Activated CD8-positive, alpha-beta T cell treated with anti-CD3 and anti-CD28 coated beads, Interleukin-2, amount 10 ng/mL, durations not matched to agents 7 days and 5 days (primary cell): ENCODE results near the gene ICA1L. TPM values are rescaled to one million over a fixed set of nuclear protein-coding genes. Genes with fewer than 3 reads are reported as not detected.
"Not testable (repeated sequence)": the region's sequence is repeated elsewhere in the genome, so short reads cannot be mapped to it uniquely, and the experiment has no call there.

Source experiments
- ATAC-seq: fragments of 150-1000 bp; cut with Tn5 transposase; one replicate; pipeline ENCODE4 v1.10.0; 2021; ENCODE audit warnings: moderate library complexity
- CTCF ChIA-PET: fragments of 350-600 bp; sonication (Branson Sonifier 250); formaldehyde crosslinking; loops from one replicate; lab custom pipeline; 2021; ENCODE audit warnings: antibody characterized with exemption; lab: Charles Lee
- POLR2A ChIA-PET: fragments of 350-600 bp; sonication (Branson Sonifier 250); formaldehyde crosslinking; loops from one replicate; lab custom pipeline; 2021; ENCODE audit warnings: antibody characterized with exemption; lab: Charles Lee
- DNase-seq: peaks from one replicate; pipeline ENCODE4 v3.0.0-alpha.2; 2020
- H3K27ac Mint-ChIP-seq: one replicate; pipeline ENCODE4 v1.8.0; 2021; ENCODE audit warnings: mild to moderate bottlenecking, mixed read lengths
- H3K27me3 Mint-ChIP-seq: one replicate; pipeline ENCODE4 v1.8.0; 2021; ENCODE audit warnings: low read depth, mixed read lengths
- H3K36me3 Mint-ChIP-seq: one replicate; pipeline ENCODE4 v1.8.0; 2021; ENCODE audit warnings: low read depth, mixed read lengths
- H3K4me1 Mint-ChIP-seq: one replicate; pipeline ENCODE4 v1.8.0; 2021; ENCODE audit warnings: low read depth, mixed read lengths
- H3K4me3 Mint-ChIP-seq: one replicate; pipeline ENCODE4 v1.8.0; 2021; ENCODE audit warnings: mild to moderate bottlenecking, mixed read lengths
- H3K9me3 Mint-ChIP-seq: one replicate; pipeline ENCODE4 v1.8.0; 2022; ENCODE audit warnings: mixed read lengths; ENCODE audit not compliant: insufficient read depth
- total RNA-seq, 2 experiments: library from RNA; stranded (reverse); gene quantifications; one replicate each; pipeline ENCODE4 v1.2.3, GENCODE V29; 2021

Gene ICA1L
- total RNA-seq, 2 experiments from 2014 or later, result 5.1 TPM

DNA sequence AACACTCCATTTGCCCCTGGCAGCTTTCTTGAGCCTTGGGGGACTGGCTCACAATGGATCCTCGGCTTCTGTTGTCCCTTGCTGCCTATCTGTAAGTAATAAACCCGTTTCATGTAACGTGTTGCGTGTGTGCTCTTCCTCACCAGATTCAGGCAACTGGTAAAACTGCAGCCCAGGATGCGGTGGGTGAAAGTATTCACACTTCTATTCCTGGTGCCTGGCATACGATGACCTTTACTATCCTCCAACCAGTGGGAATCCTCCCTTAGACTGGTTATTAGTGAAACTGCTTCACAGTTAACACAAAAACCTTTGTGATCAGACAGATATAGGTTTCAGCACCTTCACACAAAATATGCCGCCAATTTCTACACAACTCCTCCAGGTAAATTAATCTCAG, 13.6 kb upstream of the ICA1L start:
- H3K36me3 Mint-ChIP-seq, result peaks cover 23% of the 10 kb centered on the region
- CTCF ChIA-PET, result no interaction called here
- no peaks in the 10 kb centered on the region for H3K9me3 Mint-ChIP-seq

DNA sequence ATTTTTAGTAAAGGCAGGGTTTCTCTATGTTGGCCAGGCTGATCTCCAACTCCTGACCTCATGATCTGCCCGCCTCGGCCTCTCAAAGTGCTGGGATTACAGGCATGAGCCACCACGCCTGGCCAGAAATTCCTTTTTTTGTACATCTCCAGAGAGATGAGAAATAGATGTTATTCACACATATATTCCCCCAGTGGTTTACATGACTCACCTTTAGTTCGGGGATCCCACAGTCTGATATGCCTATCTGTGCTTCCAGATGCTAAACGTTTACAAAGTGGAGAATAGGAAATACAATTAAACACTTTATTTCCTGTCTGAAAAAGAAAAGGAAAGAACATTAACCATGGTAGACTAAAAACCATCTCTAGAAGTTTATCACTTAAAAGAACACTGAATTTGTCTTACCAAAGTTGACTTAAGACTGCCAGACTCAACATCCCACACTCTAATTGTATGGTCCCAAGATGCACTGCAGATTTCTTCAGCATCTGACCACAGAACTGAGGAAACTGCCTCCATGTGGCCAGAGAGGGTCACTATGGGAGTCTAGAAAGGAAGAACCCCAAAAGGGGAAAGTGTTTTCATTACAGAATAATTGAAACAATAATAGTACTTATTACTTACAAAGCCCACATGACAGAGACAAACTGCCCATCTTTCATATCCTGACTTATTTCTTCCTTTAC, 12.6 kb upstream of the ICA1L start:
- no peak for ATAC-seq
- ChIA-PET POLR2A (no interaction called here), CTCF (interaction anchor here (0.7 kb wide), 1 partner anchor 16 kb away, joined by 3 read pairs; no protein-coding TSS in a partner anchor)
- DNase-seq, result no peak
- Mint-ChIP-seq H3K9me3 (no peaks in the 10 kb centered on the region), H3K27me3 (no peaks in the 10 kb centered on the region), H3K4me1 (peaks cover 2% of the 10 kb centered on the region), H3K4me3 (no peak overlapping the region), H3K27ac (no peak overlapping the region), H3K36me3 (peaks cover 22% of the 10 kb centered on the region)

More for the DNA sequence above, 13.6 kb upstream of the ICA1L start:
- POLR2A ChIA-PET, result no interaction called here
- Mint-ChIP-seq H3K27ac (no peak overlapping the region), H3K27me3 (no peaks in the 10 kb centered on the region), H3K4me3 (no peak overlapping the region), H3K4me1 (peaks cover 2% of the 10 kb centered on the region)
- ATAC-seq (no peak), DNase-seq (no peak)

DNA sequence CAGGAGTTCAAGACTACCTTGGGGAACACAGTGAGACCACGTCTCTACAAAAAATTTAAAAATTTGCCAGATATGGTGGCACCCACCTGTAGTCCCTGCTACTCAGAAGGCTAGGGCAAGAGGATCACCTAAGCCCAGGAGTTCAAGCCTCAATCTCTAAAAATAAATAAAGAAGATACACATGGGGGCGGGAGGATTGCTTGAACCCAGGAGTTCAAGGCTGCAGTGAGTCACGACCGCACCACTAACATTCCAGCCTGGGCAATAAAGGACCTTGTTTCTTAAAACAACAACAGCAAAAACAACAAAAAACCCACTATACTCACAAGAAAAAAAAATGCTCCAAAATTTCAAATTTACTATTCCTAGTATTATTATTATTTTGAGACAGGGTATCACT, 10.0 kb upstream of the ICA1L start:
- POLR2A ChIA-PET, result no interaction called here
- DNase-seq (no peak), ATAC-seq (no peak)
- no peak overlapping the region for H3K27ac Mint-ChIP-seq
- peaks cover 2% of the 10 kb centered on the region for H3K4me1 Mint-ChIP-seq
- CTCF ChIA-PET, result interaction anchor here (2.2 kb wide), 1 partner anchor 11 kb away, joined by 11 read pairs; the partner anchor contains the start of gene ICA1L
- no peak overlapping the region for H3K4me3 Mint-ChIP-seq
- H3K36me3 Mint-ChIP-seq, result peaks cover 20% of the 10 kb centered on the region
- H3K9me3 Mint-ChIP-seq, result no peaks in the 10 kb centered on the region
- H3K27me3 Mint-ChIP-seq, result no peaks in the 10 kb centered on the region

DNA sequence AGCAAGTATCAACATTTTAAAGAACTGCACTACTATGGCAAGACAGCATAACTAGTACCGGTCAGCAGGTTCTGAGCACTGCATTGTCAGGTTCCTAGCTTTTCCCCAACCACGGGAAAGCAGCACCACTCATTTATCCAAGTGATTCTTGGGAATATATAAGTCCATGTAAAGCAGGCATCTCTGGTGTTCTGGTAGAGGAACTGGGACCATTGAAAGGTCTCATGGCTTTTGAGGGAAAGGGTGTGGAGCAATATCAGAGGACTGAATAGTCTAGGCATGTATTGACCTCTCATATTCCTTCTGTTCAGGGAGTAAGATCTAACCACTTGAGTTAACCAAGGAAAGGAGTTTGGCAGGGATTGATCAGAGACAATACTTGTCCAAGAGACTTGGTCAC, 6.1 kb upstream of the ICA1L start:
- H3K27me3 Mint-ChIP-seq, result peaks cover 1% of the 10 kb centered on the region
- ChIA-PET POLR2A (interaction anchor here (1.4 kb wide), 1 partner anchor 34 kb away, joined by 5 read pairs; the partner anchor contains the start of genes CARF and WDR12), CTCF (no interaction called here)
- no peak overlapping the region for H3K4me3 Mint-ChIP-seq
- peaks cover 10% of the 10 kb centered on the region for H3K36me3 Mint-ChIP-seq
- no peak for DNase-seq
- no peaks in the 10 kb centered on the region for H3K9me3 Mint-ChIP-seq
- no peaks in the 10 kb centered on the region for H3K4me1 Mint-ChIP-seq
- no peak overlapping the region for H3K27ac Mint-ChIP-seq
- no peak for ATAC-seq

DNA sequence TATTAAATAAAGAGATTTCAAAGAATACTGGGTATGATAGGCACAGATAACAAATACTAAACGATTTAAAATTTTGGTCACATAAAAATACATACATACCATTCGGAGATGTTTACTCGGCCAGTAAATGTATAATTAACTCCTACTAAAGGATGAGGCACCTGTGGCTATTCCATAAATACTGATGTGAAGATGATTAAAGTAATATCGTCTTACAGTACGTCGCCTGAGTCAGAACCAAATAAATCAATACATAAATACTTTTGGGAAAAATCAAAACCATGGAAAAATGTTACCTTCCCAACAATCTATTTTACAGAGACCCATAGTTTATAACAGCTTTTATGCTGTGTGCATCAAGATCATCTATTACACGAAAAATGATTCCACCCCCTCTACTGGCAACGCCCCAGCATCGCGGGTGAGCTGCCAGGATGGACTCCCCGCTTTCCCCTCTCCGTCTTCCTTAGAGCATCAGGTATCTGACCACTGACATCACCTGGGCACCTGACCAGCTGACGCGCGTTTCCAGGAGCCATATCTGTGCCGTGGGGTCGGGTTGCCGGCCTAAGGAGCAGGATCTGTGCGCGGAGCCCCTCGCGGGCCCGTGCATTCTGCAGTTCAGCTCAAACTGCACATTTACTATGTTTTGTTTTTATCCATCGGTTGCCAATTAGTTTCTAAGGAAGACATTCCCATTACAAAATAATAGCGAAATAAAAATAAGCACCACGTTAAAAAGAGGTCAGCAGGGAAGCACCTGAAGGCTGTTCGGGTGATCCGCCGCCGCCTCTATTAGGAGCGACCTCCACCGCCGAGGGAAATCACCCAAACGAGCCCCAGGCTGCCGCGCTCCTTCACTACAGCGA, 901 bp downstream of the ICA1L start:
- peak overlapping the region; percentile 90 for H3K4me3 Mint-ChIP-seq
- POLR2A ChIA-PET, result interaction anchor here (0.6 to 1.3 kb wide), 3 partner anchors 233 to 659 kb away, joined by 3 to 6 read pairs (median 4); no protein-coding TSS in a partner anchor
- peak; percentile 79 for DNase-seq
- H3K9me3 Mint-ChIP-seq, result no peaks in the 10 kb centered on the region
- H3K27ac Mint-ChIP-seq, result peak overlapping the region; percentile 82
- CTCF ChIA-PET, result interaction anchor here (0.9 to 5.6 kb wide), 28 partner anchors 10 to 315 kb away, joined by 3 to 57 read pairs (median 4); partner anchors contain the start of genes CARF, FAM117B and WDR12
- ATAC-seq, result peak; percentile 88
- H3K4me1 Mint-ChIP-seq, result peaks cover 12% of the 10 kb centered on the region
- no peaks in the 10 kb centered on the region for H3K36me3 Mint-ChIP-seq
- peaks cover 1% of the 10 kb centered on the region for H3K27me3 Mint-ChIP-seq

DNA sequence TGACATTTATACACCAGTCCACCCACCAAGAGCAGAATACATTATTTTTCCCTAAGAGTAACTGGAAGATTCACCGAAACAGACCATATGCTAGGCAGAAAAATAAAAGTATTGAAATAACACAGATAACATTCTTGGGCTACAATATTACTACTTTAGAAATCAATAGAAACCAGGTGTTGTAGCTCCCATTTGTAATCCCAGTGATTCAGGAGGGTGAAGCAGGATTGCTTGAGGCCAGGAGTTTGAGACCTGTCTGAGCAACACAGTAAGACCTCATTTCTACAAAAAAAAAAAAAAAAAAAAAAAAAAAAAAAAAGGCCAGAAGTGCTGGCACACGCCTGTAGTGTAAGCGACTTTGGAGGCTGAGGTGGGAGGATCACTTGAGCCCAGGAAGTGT, 9.6 kb downstream of the ICA1L start:
- CTCF ChIA-PET, result interaction anchor here (1.8 kb wide), 1 partner anchor 8 kb away, joined by 5 read pairs; no protein-coding TSS in a partner anchor
- no peaks in the 10 kb centered on the region for H3K4me1 Mint-ChIP-seq
- H3K27ac Mint-ChIP-seq, result no peak overlapping the region
- DNase-seq, result no peak
- POLR2A ChIA-PET, result no interaction called here
- no peaks in the 10 kb centered on the region for H3K9me3 Mint-ChIP-seq
- no peaks in the 10 kb centered on the region for H3K27me3 Mint-ChIP-seq
- no peak overlapping the region for H3K4me3 Mint-ChIP-seq
- H3K36me3 Mint-ChIP-seq, result peaks cover 2% of the 10 kb centered on the region
- ATAC-seq, result no peak

DNA sequence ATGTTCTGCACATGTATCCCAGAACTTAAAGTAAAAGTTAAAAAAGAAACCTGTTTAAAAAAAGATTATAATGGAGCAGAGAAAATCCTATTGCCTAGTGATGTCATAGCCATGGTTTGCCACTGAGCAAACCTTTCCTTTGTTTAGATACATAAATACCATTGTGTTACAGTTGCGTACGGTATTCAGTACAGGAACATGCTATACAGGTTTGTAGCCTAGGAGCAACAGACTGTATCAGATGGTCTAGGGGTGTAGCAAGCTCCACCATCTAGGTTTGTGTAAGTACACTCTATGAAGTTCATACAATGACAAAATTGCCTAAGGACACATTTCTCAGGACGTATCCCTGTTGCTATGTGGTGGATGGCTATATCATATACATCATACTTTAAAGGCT, 13.0 kb downstream of the ICA1L start:
- Mint-ChIP-seq H3K9me3 (no peaks in the 10 kb centered on the region), H3K27me3 (no peaks in the 10 kb centered on the region), H3K4me1 (no peaks in the 10 kb centered on the region), H3K27ac (no peak overlapping the region), H3K4me3 (no peak overlapping the region), H3K36me3 (peaks cover 2% of the 10 kb centered on the region)
- ATAC-seq (no peak), DNase-seq (no peak)
- ChIA-PET POLR2A (no interaction called here), CTCF (no interaction called here)

DNA sequence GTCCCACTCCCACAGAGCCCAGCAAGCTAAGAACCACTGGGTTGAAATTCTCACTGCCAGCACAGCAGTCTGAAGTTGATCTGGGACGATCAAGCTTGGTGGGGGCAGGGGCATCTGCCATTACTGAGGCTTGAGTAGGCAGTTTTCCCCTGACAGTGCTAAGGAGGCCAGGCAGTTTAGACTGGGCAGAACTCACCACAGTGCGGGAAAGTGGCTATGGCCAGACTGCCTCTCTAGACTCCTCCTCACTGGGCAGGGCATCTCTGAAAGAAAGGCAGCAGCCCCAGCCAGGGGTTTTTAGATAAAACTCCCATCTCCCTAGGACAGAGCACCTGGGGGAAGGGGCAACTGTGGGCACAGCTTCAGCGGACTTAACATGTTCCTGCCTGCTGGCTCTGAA, 22.2 kb downstream of the ICA1L start:
- ATAC-seq, H3K27ac Mint-ChIP-seq, H3K36me3 Mint-ChIP-seq, CTCF ChIA-PET, H3K4me3 Mint-ChIP-seq, H3K4me1 Mint-ChIP-seq, H3K27me3 Mint-ChIP-seq, DNase-seq, H3K9me3 Mint-ChIP-seq: not testable (repeated sequence)
- POLR2A ChIA-PET, result interaction anchor here (0.6 kb wide), 1 partner anchor 129 kb away, joined by 3 read pairs; no protein-coding TSS in a partner anchor

DNA sequence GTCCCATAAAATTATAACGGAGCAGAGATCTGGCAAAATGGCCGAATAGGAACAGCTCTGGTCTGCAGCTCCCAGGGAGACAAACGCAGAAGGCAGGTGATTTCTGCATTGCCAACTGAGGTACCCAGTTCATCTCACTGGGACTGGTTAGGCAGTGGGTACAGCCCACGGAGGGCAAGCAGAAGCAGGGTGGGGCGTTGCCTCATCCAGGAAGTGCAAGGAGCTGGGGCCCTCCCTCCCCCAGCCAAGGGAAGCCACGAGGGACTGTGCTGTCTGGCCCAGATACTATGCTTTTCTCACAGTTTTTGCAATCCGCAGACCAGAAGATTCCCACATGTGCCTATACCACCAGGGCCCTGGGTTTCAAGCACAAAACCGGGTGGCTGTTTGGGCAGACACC, 22.8 kb downstream of the ICA1L start:
- DNase-seq (no peak), ATAC-seq (no peak)
- H3K27ac Mint-ChIP-seq, result peak overlapping the region; percentile 39
- H3K27me3 Mint-ChIP-seq, result no peaks in the 10 kb centered on the region
- CTCF ChIA-PET, result no interaction called here
- H3K9me3 Mint-ChIP-seq, result peaks cover 4% of the 10 kb centered on the region
- H3K4me1 Mint-ChIP-seq, result peaks cover 6% of the 10 kb centered on the region
- peaks cover 4% of the 10 kb centered on the region for H3K36me3 Mint-ChIP-seq
- POLR2A ChIA-PET, result interaction anchor here (0.6 kb wide), 1 partner anchor 128 kb away, joined by 3 read pairs; no protein-coding TSS in a partner anchor
- H3K4me3 Mint-ChIP-seq, result no peak overlapping the region

DNA sequence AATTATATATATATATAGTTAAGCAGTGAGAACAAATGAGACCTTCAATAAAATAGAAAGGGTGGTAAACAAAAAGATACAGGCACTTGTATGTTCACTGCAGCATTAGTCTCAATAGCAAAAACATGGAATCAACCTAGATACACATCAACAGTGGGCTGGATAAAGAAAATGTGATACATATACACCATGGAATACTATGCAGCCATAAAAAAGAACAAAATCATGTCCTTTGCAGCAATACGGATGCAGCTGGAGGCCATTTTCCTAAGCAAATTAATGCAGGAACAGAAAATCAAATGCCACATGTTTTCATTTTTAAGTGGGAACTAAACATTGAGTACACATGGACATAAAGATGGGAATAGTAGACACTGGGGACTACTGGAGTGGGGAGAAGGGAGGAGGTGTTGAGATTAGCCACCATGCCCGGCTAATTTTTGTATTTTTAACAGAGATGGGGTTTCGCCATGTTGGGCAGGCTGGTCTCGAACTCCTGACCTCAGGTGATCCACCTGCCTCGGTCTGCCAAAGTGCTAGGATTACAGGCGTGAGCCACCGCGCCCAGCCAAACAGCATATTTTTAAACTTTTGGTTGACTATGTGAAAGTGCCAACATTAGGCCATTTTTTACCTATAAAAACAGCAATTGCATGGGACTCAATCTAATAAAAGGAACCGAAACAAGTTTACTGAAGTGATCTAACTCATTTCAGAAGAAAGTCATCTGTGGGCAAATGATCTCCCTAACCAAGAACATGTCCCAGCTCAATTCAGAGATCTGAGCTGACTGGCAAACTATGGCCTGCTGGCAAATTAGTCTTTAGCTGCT, 23.7 kb downstream of the ICA1L start:
- Mint-ChIP-seq H3K4me1 (peaks cover 6% of the 10 kb centered on the region), H3K27me3 (no peaks in the 10 kb centered on the region), H3K27ac (no peak overlapping the region), H3K4me3 (no peak overlapping the region), H3K9me3 (peaks cover 10% of the 10 kb centered on the region), H3K36me3 (peaks cover 7% of the 10 kb centered on the region)
- POLR2A ChIA-PET, result no interaction called here
- DNase-seq, result no peak
- CTCF ChIA-PET, result no interaction called here
- no peak for ATAC-seq

DNA sequence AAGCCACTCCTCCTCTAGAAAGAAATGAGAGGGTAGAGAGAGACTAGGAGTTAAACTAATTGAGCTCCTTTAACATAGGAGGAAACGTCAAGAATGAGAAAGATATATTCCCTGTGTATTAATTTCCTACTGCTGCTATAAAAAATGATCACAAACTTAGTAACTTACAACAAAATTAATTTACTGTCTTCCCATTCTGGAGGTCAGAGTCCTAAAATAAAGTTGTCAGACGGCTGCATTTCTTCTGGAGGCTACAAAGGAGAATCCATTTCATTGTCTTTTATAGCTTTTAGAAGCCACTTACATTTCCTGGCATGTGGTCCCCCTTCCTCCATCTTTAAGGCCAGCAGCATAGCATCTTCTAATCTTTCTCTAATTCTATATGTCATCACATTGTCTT, 26.9 kb downstream of the ICA1L start:
- no peak overlapping the region for H3K27ac Mint-ChIP-seq
- H3K36me3 Mint-ChIP-seq, result peaks cover 13% of the 10 kb centered on the region
- peaks cover 6% of the 10 kb centered on the region for H3K4me1 Mint-ChIP-seq
- peaks cover 19% of the 10 kb centered on the region for H3K9me3 Mint-ChIP-seq
- no peak for DNase-seq
- no peaks in the 10 kb centered on the region for H3K27me3 Mint-ChIP-seq
- ATAC-seq, result no peak
- ChIA-PET POLR2A (interaction anchor here (0.7 kb wide), 1 partner anchor 30 kb away, joined by 3 read pairs; no protein-coding TSS in a partner anchor), CTCF (interaction anchor here (1.0 kb wide), 1 partner anchor 26 kb away, joined by 4 read pairs; no protein-coding TSS in a partner anchor)
- H3K4me3 Mint-ChIP-seq, result no peak overlapping the region
